ENCODE results near the gene ALAS1.
"Not testable (repeated sequence)": the region's sequence is repeated elsewhere in the genome, so short reads cannot be mapped to it uniquely, and the experiment has no call there.

Gene ALAS1

DNA sequence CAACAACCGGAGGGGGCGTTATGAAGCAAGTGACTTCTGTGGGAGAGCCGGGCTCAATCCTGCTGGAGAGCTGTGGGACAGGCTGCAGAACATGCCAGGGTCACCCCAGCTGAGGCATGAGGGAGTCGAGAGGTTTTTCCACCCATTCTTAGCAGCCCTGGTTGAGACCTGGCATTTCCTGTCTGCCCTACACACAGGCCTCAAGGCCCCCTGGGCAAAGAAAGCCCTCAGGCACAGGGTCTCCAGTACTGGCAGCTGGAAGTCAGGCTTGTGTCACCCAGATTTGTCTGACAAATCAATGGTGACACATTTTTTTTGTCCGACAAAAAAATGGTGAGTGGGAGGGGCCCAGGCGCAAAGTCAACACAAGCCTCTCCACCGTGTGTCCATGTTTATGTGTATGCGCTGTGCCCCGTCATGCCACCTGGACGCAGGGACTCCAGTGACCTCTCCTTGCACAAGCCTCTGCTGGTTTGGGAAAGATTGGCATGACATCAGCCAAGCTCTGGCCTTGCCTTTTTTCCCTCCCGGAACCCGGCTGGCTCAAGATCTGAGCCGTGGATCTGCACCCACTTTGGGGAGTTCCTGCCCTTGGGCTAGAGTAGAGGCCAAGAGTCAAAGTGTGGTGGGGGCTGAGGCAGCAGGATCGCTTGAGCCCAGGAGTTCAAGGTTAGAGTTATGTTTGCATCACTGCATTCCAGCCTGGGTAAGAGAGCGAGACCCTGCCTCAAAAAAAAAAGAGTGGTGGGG is 20.8 kb upstream of the ALAS1 start:
- no peak for DNase-seq

DNA sequence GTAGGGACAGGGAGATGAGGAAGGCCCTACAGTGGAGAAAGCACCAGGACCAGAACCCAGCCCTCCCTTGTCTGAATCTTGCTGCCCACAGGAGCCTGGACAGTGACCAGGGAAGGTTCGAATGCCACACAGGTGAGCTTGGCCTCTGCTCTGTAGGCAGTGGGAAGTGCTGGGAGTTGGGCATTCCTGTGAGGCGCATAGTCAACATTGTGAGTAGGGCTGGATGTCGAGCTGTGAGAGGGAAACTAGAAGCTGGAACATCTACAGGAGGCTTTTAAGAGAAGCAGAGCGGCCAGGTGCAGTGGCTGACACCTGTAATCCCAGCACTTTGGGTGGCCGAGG is 20.3 kb upstream of the ALAS1 start:
- no peak for DNase-seq

DNA sequence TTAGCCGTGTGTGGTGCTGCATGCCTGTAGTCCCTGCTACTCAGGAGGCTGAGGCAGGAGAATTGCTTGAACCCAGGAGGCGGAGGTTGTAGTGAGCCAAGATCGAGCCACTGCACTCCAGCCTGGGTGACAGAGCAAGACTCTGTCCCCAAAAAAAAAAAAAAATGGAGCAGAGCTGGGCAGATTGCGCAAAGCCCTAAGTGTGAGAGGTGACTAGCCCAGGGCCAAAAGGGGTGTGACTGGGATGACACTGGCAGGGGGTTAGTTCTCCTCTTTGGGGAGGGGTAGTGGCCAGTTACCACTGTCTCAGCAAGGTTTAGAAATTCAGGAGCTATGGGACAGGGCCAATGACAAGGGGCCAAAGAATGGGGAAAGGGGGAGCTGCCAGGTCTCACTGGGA is 19.8 kb upstream of the ALAS1 start:
- DNase-seq: not testable (repeated sequence)

DNA sequence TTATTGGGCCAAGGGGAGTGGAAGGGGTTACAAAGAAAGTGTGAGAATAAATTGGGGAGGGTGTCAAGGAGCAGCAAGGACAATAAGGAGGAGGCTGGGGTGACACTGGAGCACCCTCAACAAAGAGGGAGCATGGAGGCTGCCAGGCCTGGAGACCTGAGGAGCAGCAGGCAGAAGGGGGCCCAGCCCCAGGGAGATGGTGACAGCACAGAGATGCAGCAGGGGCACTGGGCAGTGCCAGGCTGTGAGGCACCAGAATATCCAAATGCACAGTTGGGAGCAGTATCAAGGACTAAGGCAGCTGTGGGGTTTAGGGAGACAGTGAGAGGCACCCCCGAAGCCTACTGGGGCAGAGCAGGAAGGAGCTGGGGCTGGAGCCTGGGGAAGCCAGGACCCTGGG is 19.4 kb upstream of the ALAS1 start:
- DNase-seq: no peak

DNA sequence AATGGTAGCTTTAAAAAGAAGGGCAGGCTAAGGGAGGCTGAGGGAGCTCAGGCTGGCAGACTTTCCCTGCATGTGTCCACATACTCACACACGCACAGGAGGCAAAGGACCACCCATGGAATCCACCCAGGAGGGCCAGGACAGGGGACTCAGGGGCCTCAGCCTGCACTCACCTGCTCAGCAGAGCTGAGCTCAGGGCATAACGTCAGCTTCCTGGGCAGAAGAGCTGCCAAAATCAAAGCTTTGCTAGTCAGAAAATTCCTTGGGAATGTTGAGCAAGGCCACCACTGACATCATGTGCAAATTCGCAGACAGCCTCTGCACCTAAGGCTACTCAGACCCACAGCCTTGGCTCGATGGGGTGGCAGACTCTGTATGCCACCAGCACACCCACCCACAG is 16.4 kb upstream of the ALAS1 start:
- no peak for DNase-seq

DNA sequence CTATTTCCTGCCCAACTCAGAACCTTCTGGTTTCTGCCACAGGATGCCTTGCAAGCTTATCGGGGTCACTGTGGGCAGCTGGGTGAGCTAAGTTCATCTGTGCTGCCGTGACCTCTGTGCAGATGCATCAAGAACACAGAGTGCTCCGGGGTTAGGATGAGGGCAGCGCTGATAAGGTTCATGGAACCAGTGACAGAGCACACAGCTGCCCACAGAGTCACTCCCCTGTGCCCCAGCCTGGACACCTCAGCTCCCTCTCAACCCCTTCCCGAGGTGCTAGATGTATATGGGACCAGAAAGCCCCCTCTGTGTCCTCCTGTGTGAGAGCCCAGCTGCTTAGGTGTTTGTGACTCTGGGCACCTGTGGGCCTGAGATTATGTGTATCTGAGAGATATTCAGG is 15.8 kb upstream of the ALAS1 start:
- DNase-seq: no peak

DNA sequence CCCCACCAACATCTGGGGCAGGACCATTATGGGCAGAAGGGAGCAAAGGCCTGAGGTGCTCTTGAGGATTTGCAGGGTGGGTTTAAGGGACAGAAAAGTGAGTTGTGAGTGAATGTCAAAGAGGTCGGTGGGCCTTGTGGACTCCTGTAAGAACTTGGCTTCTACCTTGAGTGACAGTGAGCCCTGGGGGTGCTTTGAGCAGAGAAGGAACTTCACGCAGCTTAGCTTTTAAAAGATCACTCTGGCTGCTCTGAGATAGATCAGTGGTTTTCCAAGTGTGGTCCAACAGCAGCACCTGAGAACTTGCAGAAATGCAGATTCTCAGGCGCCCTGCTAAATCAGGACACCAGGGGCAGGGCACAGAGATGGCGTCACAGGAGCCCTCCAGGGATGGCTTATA is 15.3 kb upstream of the ALAS1 start:
- DNase-seq: no peak

DNA sequence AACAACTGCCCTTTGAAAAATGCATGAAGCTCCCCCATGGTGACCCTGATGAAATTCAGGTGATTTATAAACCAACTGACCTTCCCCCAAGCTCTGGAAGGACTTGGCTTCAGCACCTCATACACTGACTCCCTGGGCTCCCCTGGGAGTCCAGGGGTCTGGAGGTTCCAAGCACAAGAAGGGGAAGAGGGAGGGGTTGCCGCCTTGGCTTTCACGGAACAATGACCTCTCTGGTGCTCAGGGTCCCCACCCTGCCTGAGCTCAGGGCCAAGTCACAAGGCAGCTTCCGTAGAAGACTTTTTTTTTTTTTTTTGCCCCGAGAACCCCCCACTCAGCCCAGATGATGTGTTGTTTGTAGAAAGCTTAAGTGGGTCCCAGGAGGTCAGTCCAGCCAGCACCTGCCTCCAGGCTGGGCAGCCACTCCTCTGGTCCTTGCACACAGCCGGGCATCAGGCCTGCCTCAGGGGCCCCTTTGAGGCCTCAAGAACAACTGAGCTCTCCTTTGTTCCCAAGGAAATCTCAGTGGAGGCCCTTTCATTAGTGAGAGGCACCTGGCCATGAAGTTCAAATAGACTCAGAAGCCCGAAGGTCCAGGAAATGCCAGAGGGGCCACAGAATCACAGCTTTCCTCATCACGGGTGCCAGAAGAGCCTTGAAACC is 14.0 kb upstream of the ALAS1 start:
- DNase-seq: no peak

DNA sequence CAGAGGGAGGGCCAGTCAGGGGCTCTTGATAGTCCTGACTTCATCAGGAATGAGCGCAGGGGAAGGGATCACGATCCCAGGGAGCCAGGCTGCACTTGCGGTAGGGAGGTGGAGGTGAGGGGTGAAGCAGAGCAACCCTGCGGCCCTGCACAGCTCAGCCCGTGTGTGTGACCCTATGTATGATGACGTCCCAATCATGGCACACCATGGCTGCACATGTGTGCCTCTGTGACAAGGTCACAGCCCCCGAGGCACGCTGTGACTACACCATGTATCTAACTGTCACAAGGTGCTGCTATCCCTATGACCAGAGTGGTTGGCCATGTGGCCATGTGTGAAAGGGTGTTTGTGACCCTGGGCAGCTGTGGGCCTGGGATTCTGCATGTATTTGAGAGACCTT is 13.3 kb upstream of the ALAS1 start:
- DNase-seq: no peak

DNA sequence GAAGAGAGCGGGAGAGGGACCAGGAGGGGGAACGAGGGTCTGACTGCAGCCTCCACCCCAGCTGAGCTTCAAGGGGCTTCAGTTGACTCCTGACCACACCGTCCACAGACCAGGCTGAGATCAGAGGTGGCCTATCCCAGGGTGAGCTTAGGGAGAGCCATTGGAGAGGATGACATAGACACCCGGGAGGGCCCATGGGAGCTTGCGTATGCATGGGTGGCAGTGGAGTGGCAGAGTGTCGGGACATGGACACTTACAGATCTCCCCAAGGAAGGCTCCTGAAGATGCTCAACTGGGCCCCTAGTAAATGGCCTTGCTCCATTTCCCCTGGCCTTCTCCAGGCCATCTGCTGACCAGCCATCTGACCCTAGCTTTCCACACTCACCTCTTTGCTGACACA is 12.6 kb upstream of the ALAS1 start:
- DNase-seq: no peak

DNA sequence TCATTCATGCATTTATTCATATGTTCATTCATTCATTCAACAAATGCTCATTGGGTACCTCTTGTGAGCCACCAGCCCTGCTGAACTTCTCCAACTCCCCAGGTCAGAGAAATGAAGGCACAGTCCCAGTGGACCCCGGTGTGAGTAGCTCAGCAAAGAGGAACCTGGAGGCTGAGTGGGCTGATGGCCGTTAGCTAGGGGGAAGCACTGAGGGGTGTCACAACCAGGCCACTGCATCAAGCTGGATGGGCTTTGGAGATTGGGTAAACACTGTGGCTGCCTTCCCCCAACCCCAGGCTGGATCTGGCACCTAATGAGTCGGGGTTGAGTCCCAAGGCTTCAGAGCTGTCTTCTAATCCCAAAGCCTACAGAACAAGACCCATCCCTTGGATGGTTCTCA is 12.1 kb upstream of the ALAS1 start:
- DNase-seq: no peak

DNA sequence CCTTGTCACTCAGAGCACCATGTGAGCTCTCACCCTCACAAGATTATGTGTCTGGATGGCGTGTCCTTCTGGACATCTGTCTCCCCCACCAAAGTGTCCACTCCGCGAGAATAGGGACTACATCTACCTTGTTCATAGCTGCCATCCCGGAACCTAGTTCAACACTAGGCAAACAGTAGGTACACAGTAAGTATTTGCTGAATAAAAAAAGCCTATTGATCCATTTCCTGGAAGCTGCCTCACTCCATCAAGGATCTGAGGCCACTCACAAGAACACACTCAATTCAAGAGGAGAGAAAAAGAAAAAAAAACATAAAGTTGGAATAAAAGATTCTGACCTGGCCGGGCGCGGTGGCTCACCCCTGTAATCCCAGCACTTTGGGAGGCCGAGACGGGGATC is 11.2 kb upstream of the ALAS1 start:
- no peak for DNase-seq

DNA sequence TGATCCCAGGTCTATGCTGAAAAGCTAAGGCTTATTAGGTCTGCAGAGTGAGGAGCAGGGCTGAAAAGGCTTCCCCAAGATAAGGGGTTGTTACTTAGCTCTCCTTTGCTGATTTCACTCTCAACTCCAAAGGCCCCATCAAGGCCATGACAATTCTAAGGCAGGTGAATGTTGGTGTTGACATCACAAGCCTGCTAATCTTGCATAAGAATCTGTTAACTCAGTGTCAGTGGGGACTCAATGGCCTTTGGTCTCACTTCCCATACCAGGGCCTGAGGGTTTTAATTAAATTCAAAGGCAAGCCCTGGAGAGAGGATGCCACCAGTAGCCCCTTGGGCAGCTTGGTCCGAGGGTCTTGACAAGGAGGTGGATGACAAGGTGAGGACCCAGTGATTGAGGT is 9.4 kb upstream of the ALAS1 start:
- DNase-seq: no peak

DNA sequence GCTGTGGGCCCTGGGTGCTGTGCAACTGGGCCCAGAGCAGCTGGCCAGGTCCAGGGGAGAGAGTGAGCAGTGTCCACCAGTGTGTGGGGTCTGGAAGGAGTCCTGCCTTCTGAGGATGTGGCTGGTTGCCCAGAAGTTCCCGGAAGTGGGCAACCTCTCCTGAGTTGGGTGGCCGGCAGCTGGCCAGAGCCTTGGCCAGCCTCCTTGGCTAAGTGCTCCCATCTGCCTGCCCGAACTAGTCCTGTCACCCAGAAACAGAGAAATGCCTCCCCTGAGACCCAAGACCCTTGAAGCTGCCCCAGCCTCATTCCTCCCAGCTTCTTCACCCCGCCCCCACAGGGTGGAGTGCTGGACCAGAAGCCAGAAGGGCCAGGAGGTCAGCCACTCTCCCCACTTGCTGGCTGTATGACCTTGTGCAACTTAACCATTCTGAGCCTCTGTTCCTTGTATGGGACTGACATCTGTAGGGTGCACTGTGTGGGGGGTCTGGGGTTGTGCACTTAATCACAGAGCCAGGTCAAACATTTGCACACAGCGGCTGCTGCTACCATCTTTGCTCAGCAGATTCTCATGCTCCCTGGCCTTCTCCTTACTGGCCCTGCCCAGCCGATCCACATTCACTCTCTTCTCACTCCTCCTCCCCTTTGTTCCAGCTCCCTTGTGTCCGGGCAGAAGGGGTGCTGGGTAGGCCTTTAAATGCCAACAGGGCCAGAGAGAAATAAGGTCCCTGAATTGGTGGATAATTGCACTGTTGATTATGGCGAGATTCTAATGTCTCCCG is 7.5 kb upstream of the ALAS1 start:
- DNase-seq: no peak

DNA sequence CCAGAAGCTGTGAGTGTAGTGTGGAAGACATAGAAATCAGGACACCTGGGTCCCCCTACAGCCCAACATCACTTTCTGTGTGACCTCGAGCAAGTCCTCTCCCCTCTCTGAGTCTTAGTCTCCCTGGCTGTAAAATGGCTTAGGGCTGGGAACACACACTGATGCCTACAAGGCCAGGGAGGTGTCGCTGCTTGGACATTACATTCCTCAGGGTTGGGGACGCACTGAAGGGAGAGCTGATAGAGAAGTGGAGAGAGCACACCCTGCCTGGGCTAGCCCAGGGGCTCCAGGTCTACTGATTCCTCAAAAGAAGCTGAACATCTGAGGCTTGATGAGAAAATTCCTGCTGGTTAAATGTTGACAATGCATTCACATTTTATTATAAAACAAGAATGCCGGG is 6.3 kb upstream of the ALAS1 start:
- DNase-seq: no peak

DNA sequence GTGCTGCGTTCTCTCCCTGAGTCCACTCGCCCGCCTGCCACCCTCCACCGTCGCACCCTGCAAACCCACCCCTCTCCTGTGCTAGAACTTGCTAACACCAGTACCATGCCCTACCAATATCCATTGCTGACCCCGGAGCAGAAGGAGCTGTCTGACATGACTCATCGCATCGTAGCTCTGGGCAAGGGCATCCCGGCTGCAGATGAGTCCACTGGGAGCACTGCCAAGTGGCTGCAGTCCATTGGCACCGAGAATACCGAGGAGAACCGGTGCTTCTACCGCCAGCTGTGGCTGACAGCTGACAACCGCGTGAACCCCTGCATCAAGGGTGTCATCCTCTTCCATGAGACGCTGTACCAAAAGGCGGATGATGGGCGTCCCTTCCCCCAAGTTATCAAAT is 4.9 kb upstream of the ALAS1 start:
- DNase-seq: no peak

DNA sequence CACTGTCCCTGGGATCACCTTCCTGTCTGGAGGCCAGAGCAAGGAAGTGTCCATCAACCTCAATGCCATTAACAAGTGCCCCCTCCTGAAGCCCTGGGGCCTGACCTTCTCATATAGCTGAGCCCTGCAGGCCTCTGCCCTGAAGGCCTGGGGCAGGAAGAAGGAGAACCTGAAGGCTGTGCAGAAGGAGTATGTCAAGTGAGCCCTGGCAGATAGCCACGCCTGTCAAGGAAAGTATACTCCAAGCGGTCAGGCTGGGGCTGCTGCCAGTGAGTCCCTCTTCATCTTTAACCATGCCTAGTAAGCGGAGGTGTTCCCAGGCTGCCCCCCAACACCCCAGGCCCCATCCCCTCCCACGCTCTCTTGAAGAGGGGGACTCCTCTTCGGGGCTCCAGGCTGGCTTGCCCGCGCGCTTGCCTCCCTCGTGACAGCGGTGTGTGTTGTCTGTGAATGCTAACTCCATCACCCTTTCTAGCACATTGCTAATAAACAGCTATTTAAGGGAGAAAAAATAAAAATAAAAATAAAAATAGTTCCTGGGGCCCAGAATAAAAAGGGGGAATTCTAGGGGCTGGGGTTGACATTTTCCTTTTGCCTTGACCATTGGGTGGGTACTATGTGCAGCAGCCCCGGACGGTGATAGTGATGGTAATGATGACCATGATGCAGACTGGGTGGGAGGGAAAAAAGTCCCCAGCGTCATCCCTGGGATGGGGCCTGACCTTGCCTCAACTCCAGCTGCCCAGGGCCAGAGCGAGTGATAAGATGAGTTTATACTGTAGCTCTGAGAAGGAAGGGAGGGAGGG is 3.3 kb upstream of the ALAS1 start:
- no peak for DNase-seq

DNA sequence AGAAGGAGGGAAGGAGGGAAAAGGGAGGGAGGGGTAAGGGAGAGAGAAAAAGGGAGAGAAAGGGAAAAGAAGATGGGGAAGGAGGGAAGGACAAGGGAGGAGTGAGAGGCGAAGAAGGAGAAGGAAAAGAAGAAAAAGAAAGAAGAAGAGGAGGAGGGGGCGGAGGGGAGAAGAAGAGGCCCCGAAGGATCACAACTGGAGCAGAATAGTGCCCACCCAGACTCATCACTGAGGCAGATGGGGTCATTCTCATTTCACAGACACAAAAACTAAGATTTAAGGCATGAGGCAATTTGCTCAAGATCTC is 2.7 kb upstream of the ALAS1 start:
- DNase-seq: no peak

DNA sequence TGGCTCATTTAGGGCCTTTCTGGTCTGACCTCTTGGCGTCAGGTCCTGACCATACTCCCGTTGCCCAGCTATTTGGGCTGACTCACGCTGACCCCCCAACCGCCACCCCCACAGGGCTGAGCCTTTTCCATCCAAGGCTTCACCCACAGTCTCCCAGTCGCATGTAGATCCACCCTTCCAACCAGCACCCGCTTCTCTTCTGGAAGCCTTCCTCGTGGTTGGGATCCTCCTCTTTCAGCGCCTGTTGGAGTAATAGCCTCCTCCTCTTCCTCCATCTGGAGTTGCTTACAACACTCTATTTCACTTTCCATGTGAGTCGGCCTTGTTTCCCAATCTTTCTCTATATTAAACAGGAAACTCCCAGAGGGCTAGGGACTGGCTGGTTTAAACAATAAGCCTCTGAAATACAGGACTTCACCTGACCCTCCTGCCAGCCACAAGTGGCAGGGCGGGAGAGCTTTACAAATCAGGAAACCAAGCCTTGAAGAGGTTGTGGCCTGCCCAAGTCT is 2.1 kb upstream of the ALAS1 start:
- no peak for DNase-seq

DNA sequence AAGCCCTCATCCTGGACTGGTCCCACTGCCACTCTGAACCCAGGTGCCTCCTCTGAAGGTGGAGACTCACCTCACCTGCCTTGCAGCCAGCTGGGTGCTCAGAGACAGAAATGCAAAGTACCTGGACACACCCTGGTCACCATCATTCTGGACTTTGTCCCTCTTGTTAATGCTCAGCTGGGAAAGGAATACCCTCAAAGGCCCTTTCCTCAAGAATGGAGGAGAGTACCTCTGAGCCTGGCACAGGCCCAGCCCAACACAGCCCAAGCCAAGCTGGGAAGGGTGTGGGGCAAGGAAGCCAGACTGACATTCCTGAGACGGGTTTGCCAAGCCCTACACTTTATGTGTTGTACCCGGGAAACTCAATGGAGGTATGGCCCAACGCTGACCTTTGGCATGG is 983 bp upstream of the ALAS1 start:
- DNase-seq: no peak

DNA sequence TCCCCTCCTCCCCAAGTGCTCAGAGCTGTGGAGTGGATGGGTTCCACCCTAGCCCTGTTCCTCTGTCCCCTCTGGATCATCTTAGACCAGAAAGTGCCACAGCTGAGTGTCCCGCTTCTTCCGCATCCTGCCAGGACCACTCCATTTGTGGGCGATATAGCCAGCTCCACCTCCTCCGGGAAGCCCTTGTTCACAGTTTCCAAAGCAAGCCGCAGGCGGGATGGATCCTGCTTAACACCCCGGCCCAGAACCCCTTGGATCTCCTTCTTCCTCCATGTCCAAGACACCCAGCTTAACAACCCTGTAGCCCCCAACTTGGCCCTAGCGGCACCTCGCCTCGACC is 490 bp upstream of the ALAS1 start:
- no peak for DNase-seq

DNA sequence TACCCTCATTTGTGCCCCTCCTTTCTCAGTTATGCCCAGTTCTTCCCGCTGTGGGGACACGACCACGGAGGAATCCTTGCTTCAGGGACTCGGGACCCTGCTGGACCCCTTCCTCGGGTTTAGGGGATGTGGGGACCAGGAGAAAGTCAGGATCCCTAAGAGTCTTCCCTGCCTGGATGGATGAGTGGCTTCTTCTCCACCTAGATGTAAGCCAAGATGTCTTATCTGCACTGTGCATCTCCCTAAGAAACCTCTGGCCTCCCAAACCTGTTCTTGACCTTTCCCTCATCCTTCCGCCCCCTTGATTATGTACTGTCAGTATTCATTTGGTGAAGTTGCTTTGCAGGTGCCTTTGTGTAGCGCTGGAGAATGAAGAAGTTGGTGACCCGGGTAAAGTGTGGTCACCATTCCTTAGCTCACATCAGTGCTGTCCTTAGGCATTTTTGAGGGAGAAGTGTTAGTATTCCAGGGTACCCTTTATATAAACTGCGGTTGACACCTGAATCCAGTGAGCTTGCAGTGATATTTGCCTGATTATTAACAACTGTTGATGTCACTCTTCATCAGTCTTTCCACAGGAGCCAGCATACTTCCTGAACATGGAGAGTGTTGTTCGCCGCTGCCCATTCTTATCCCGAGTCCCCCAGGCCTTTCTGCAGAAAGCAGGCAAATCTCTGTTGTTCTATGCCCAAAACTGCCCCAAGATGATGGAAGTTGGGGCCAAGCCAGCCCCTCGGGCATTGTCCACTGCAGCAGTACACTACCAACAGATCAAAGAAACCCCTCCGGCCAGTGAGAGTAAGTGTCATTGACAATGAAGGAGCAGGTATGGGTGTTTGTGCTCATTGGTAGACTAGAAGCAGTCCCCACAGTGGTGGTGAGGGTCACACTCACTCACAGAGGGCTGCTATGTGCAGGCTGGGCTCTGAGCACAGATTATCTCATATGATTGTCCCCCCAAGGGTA is 966 bp downstream of the ALAS1 start:
- DNase-seq: no peak
